PC-3 (cell line): Measurements from ENCODE around the gene SLC44A5.

Experiments used
- CTCF ChIP-seq: fragments of 300-600 bp; sonication (generic); conservative IDR thresholded peaks from 2 replicates; pipeline ENCODE4 v1.5.1; 2017; ENCODE audit warnings: antibody characterized with exemption, low read depth, mild to moderate bottlenecking, low read length
- EZH2 ChIP-seq: fragments of 300-600 bp; sonication (generic); IDR thresholded peaks from one replicate; pipeline ENCODE4 v1.6.1; 2017; ENCODE audit warnings: antibody characterized with exemption, mild to moderate bottlenecking, low read length; ENCODE audit not compliant: unreplicated experiment
- EZH2phosphoT487 ChIP-seq: fragments of 300-600 bp; sonication (generic); IDR thresholded peaks from 2 replicates; pipeline ENCODE4 v1.6.1; 2018; ENCODE audit warnings: mild to moderate bottlenecking, antibody characterized with exemption, low read length, borderline replicate concordance

GRCh38 chr1:75643460-75643859 lies 32.5 kb upstream of the SLC44A5 start:
- TF ChIP-seq CTCF (no peak), EZH2 (no peak), EZH2phosphoT487 (no peak)
